Immature natural killer cell (primary cell): Measurements from ENCODE around the gene ARMH3. TPM values are rescaled to one million over a fixed set of nuclear protein-coding genes. Genes with fewer than 3 reads are reported as not detected.

Experiments used
- DNase-seq, 3 donors: peaks; one replicate each; pipeline ENCODE4 v3.0.0; 2022; ENCODE audit warnings: mixed read lengths in 1 of 3
- H3K27ac Mint-ChIP-seq, 6 donors: one replicate each; pipeline ENCODE4 v1.8.0; 2020; ENCODE audit warnings: mixed read lengths in 6 of 6, mild to moderate bottlenecking in 5 of 6, inconsistent platforms in 4 of 6, moderate library complexity in 3 of 6
- H3K27me3 Mint-ChIP-seq, 3 donors: one replicate each; pipeline ENCODE4 v1.8.0; 2020 to 2021; ENCODE audit warnings: low read depth in 3 of 3, mild to moderate bottlenecking in 3 of 3, mixed read lengths in 3 of 3, moderate library complexity in 3 of 3, inconsistent platforms in 1 of 3
- H3K36me3 Mint-ChIP-seq, 3 donors: one replicate each; pipeline ENCODE4 v1.8.0; 2020; ENCODE audit warnings: mixed read lengths in 3 of 3, inconsistent platforms in 2 of 3, mild to moderate bottlenecking in 2 of 3
- H3K4me1 Mint-ChIP-seq, 2 donors: one replicate each; pipeline ENCODE4 v1.8.0; 2020; ENCODE audit warnings: inconsistent platforms in 2 of 2, mild to moderate bottlenecking in 2 of 2, mixed read lengths in 2 of 2, moderate library complexity in 1 of 2
- H3K4me3 Mint-ChIP-seq, 5 donors: one replicate each; pipeline ENCODE4 v1.8.0; 2020; ENCODE audit warnings: mild to moderate bottlenecking in 5 of 5, mixed read lengths in 5 of 5, inconsistent platforms in 3 of 5, moderate library complexity in 3 of 5
- H3K9me3 Mint-ChIP-seq, 6 donors: one replicate each; pipeline ENCODE4 v1.8.0; 2020; ENCODE audit warnings: mild to moderate bottlenecking in 6 of 6, mixed read lengths in 6 of 6, inconsistent platforms in 4 of 6, moderate library complexity in 3 of 6
- polyA plus RNA-seq, 3 donors: library from polyadenylated mRNA; unstranded; fragments of 300-500 nt; fragmentation: Illumina TruSeq; gene quantifications; one replicate each; pipeline ENCODE4 v1.2.3, GENCODE V29; 2021

ARMH3 gene
- 10 to 100 TPM; 14.4 to 19.8 (median 17.5) TPM for polyA plus RNA-seq

GRCh38 chr10:102055647-102056419 lies at the start of gene ARMH3:
ARMH3 (minus strand) TSS chr10:102056173; CDS start chr10:102040114, 16,059 bp downstream.
- Mint-ChIP-seq H3K4me3 (peak within 1 kb of the TSS; percentile 93 to 99 (median 95)), H3K27me3 (peaks cover 0 to 3% (median 2%) of the 10 kb centered on the region in 3 donors), H3K27ac (peak within 1 kb of the TSS; percentile 87 to 98 (median 96)), H3K4me1 (peaks cover 33 to 45% of the 10 kb centered on the region in 2 donors), H3K36me3 (no peaks in the 10 kb centered on the region), H3K9me3 (no peaks in the 10 kb centered on the region)
- DNase-seq, result peak; percentile 90

- peaks cover 0 to 7% (median 0%) of the 10 kb centered on the region in 3 donors for H3K36me3 Mint-ChIP-seq
- H3K4me3 Mint-ChIP-seq, result no peak overlapping the region
- H3K4me1 Mint-ChIP-seq, result peaks cover 20 to 21% of the 10 kb centered on the region in 2 donors
- no peak overlapping the region for H3K27ac Mint-ChIP-seq
- no peaks in the 10 kb centered on the region for H3K9me3 Mint-ChIP-seq
- DNase-seq, result no peak
- peaks cover 0 to 3% (median 2%) of the 10 kb centered on the region in 3 donors for H3K27me3 Mint-ChIP-seq
Observed at GRCh38 chr10:102102421-102102820, 46.4 kb upstream of the ARMH3 start.

GRCh38 chr10:102101152-102101551 lies 45.2 kb upstream of the ARMH3 start:
- H3K4me3 Mint-ChIP-seq, result no peak overlapping the region
- no peak overlapping the region for H3K27ac Mint-ChIP-seq
- no peaks in the 10 kb centered on the region for H3K9me3 Mint-ChIP-seq

GRCh38 chr10:102096449-102096848 lies 40.5 kb upstream of the ARMH3 start:
- no peak for DNase-seq
- Mint-ChIP-seq H3K27me3 (no peaks in the 10 kb centered on the region), H3K27ac (no peak overlapping the region), H3K4me1 (no peaks in the 10 kb centered on the region), H3K9me3 (no peaks in the 10 kb centered on the region), H3K36me3 (no peaks in the 10 kb centered on the region), H3K4me3 (no peak overlapping the region)

More at GRCh38 chr10:102101152-102101551, 45.2 kb upstream of the ARMH3 start:
- Mint-ChIP-seq H3K36me3 (peaks cover 0 to 3% (median 0%) of the 10 kb centered on the region in 3 donors), H3K4me1 (peaks cover 18% of the 10 kb centered on the region in 2 donors), H3K27me3 (peaks cover 0 to 2% (median 0%) of the 10 kb centered on the region in 3 donors)
- no peak for DNase-seq

- Mint-ChIP-seq H3K27ac (peak overlapping the region in 1 of 6 donors; percentile 12), H3K4me1 (no peaks in the 10 kb centered on the region), H3K4me3 (no peak overlapping the region), H3K27me3 (no peaks in the 10 kb centered on the region), H3K9me3 (no peaks in the 10 kb centered on the region), H3K36me3 (peaks cover 0 to 6% (median 3%) of the 10 kb centered on the region in 3 donors)
- no peak for DNase-seq
Observed at GRCh38 chr10:102090772-102091171, 34.8 kb upstream of the ARMH3 start.

- H3K27me3 Mint-ChIP-seq, result no peaks in the 10 kb centered on the region
- no peaks in the 10 kb centered on the region for H3K9me3 Mint-ChIP-seq
- no peak overlapping the region for H3K4me3 Mint-ChIP-seq
- no peak overlapping the region for H3K27ac Mint-ChIP-seq
- H3K36me3 Mint-ChIP-seq, result peaks cover 0 to 6% (median 3%) of the 10 kb centered on the region in 3 donors
- DNase-seq, result no peak
- no peaks in the 10 kb centered on the region for H3K4me1 Mint-ChIP-seq
Observed at GRCh38 chr10:102086196-102086595, 30.2 kb upstream of the ARMH3 start.

- Mint-ChIP-seq H3K4me3 (no peak overlapping the region), H3K27ac (no peak overlapping the region), H3K4me1 (no peaks in the 10 kb centered on the region), H3K27me3 (no peaks in the 10 kb centered on the region), H3K9me3 (no peaks in the 10 kb centered on the region), H3K36me3 (no peaks in the 10 kb centered on the region)
- DNase-seq, result no peak
Observed at GRCh38 chr10:102085336-102085735, 29.4 kb upstream of the ARMH3 start.

- Mint-ChIP-seq H3K9me3 (no peaks in the 10 kb centered on the region), H3K36me3 (no peaks in the 10 kb centered on the region), H3K27me3 (no peaks in the 10 kb centered on the region), H3K4me1 (no peaks in the 10 kb centered on the region), H3K4me3 (no peak overlapping the region), H3K27ac (no peak overlapping the region)
- DNase-seq, result no peak
Observed at GRCh38 chr10:102083541-102083940, 27.6 kb upstream of the ARMH3 start.

- peaks cover 0 to 4% (median 2%) of the 10 kb centered on the region in 3 donors for H3K27me3 Mint-ChIP-seq
- peaks cover 3 to 13% of the 10 kb centered on the region in 2 donors for H3K4me1 Mint-ChIP-seq
- peak; percentile 66 to 73 (median 68) for DNase-seq
- peak overlapping the region in 1 of 6 donors; percentile 22 for H3K27ac Mint-ChIP-seq
- H3K4me3 Mint-ChIP-seq, result no peak overlapping the region
- no peaks in the 10 kb centered on the region for H3K9me3 Mint-ChIP-seq
- no peaks in the 10 kb centered on the region for H3K36me3 Mint-ChIP-seq
Observed at GRCh38 chr10:102072673-102073527, 16.9 kb upstream of the ARMH3 start.

- Mint-ChIP-seq H3K4me1 (peaks cover 23 to 37% of the 10 kb centered on the region in 2 donors), H3K36me3 (no peaks in the 10 kb centered on the region), H3K4me3 (no peak overlapping the region), H3K27me3 (peaks cover 0 to 8% (median 7%) of the 10 kb centered on the region in 3 donors), H3K9me3 (no peaks in the 10 kb centered on the region), H3K27ac (peak overlapping the region in 3 of 6 donors; percentile 28 to 74 (median 46))
- DNase-seq, result no peak
Observed at GRCh38 chr10:102069071-102069470, 13.1 kb upstream of the ARMH3 start.

GRCh38 chr10:102068216-102068615 lies 12.2 kb upstream of the ARMH3 start:
- H3K27ac Mint-ChIP-seq, result peak overlapping the region in 2 of 6 donors; percentile 44 to 45
- H3K4me1 Mint-ChIP-seq, result peaks cover 24 to 41% of the 10 kb centered on the region in 2 donors
- no peak overlapping the region for H3K4me3 Mint-ChIP-seq
- H3K27me3 Mint-ChIP-seq, result peaks cover 0 to 7% (median 5%) of the 10 kb centered on the region in 3 donors
- H3K36me3 Mint-ChIP-seq, result no peaks in the 10 kb centered on the region
- H3K9me3 Mint-ChIP-seq, result no peaks in the 10 kb centered on the region
- no peak for DNase-seq

- Mint-ChIP-seq H3K36me3 (no peaks in the 10 kb centered on the region), H3K27me3 (peaks cover 3 to 7% (median 5%) of the 10 kb centered on the region in 3 donors), H3K4me1 (peaks cover 24 to 41% of the 10 kb centered on the region in 2 donors), H3K4me3 (peak overlapping the region in 4 of 5 donors; percentile 47 to 85 (median 52)), H3K27ac (peak overlapping the region in 5 of 6 donors; percentile 28 to 59 (median 40)), H3K9me3 (no peaks in the 10 kb centered on the region)
- DNase-seq, result no peak
Observed at GRCh38 chr10:102067091-102067916, 11.3 kb upstream of the ARMH3 start.
